HepG2 (cell line): ENCODE results near the gene HMCN1. TPM values are rescaled to one million over a fixed set of nuclear protein-coding genes. Genes with fewer than 3 reads are reported as not detected.

ENCODE experiments used
- ATAC-seq: fragments of 200-7000 bp; cut with Tn5 transposase; 3 replicates; pipeline ENCODE4 v1.9.1; 2020; ENCODE audit warnings: mild to moderate bottlenecking, moderate library complexity
- BruUV-seq: library from RNA; stranded (reverse); fragments of 400-500 nt; replicated peaks from 2 replicates; lab custom pipeline; 2021; lab: Mats Ljungman, UMichigan
- CTCF ChIA-PET: fragments of 300-600 bp; formaldehyde crosslinking; extraction: SDS; loops from one replicate; lab custom pipeline; 2021; ENCODE audit warnings: low total read pairs, inconsistent platforms, low intra/inter-chr PET ratio; lab: Yijun Ruan, JAX
- POLR2A ChIA-PET: fragments of 350-600 bp; sonication (Branson Sonifier 250); formaldehyde crosslinking; loops from one replicate; lab custom pipeline; 2020; ENCODE audit warnings: antibody characterized with exemption, inconsistent platforms; lab: Yijun Ruan, JAX
- DNase-seq: peaks from one replicate; pipeline ENCODE4 v3.0.0-alpha.2; 2015; ENCODE audit warnings: low spot score
- FAIRE-seq: peaks from 3 replicates; lab custom pipeline; 2011; peaks lifted over from hg19 to GRCh38; lab: Jason Lieb, UNC
- H2AFZ ChIP-seq: one replicate; pipeline ENCODE4 v1.6.1; 2011; ENCODE audit warnings: low read length, inconsistent platforms
- H3K27ac ChIP-seq: fragments of 300-600 bp; 3 replicates; pipeline ENCODE4 v1.8.0; 2011; ENCODE audit warnings: mixed run types, mild to moderate bottlenecking, mixed read lengths, low read length, inconsistent platforms; ENCODE audit not compliant: insufficient read depth; ENCODE audit errors: extremely low read length
- H3K27me3 ChIP-seq, 2 experiments: fragments of 200-600 bp in 1 of 2; 2 replicates in 1 of 2; 3 replicates in 1 of 2; pipeline versions ENCODE4 v1.6.0 to v1.8.0; 2011; ENCODE audit warnings: low read length in 2 of 2, mild to moderate bottlenecking in 2 of 2, moderate library complexity in 2 of 2, inconsistent platforms in 1 of 2; ENCODE audit not compliant: insufficient read depth in 2 of 2, control insufficient read depth in 1 of 2
- H3K36me3 ChIP-seq, 2 experiments: fragments of 200-600 bp in 1 of 2; replicated peaks in 1 of 2; 2 replicates in 1 of 2; 3 replicates in 1 of 2; pipeline versions ENCODE4 v1.5.1 to v1.8.0; 2011; ENCODE audit warnings: low read length in 2 of 2, inconsistent platforms in 1 of 2; ENCODE audit not compliant: insufficient read depth in 2 of 2, control insufficient read depth in 1 of 2
- H3K4me1 ChIP-seq: 2 replicates; pipeline ENCODE4 v1.5.1; 2012; ENCODE audit warnings: low read length, inconsistent platforms; ENCODE audit not compliant: insufficient read depth
- H3K4me2 ChIP-seq: 2 replicates; pipeline ENCODE4 v1.6.0; 2011; ENCODE audit warnings: low read depth, low read length, inconsistent platforms
- H3K4me3 ChIP-seq, 3 experiments: fragments of 200-600 bp in 1 of 3; sonication (generic), shearing (Covaris generic) in 1 of 3; replicated peaks in 1 of 3; 2 replicates each; pipeline ENCODE4 v1.5.1; 2011 to 2016; ENCODE audit warnings: low read length in 3 of 3, inconsistent platforms in 2 of 3, low read depth in 2 of 3, mild to moderate bottlenecking in 2 of 3, control low read depth in 1 of 3, mixed read lengths in 1 of 3; ENCODE audit not compliant: insufficient read depth in 1 of 3
- H3K79me2 ChIP-seq: one replicate; pipeline ENCODE4 v1.6.1; 2011; ENCODE audit warnings: low read length, inconsistent platforms; ENCODE audit not compliant: insufficient read depth
- H3K9ac ChIP-seq: 2 replicates; pipeline ENCODE4 v1.6.0; 2011; ENCODE audit warnings: mild to moderate bottlenecking, low read depth, low read length, inconsistent platforms; ENCODE audit not compliant: insufficient read depth
- H3K9me3 ChIP-seq: 2 replicates; pipeline ENCODE4 v1.5.1; 2012; ENCODE audit warnings: mild to moderate bottlenecking, low read length
- H4K20me1 ChIP-seq: 2 replicates; pipeline ENCODE4 v1.6.0; 2011; ENCODE audit warnings: inconsistent platforms, mild to moderate bottlenecking, low read length, moderate library complexity; ENCODE audit not compliant: insufficient read depth
- BCL3 ChIP-seq: sonication (generic); formaldehyde crosslinking; IDR thresholded peaks from 2 replicates; pipeline ENCODE4 v1.5.1; 2020; ENCODE audit warnings: mild to moderate bottlenecking, missing genetic modification reagents, moderate library complexity
- FOXK1 ChIP-seq: sonication (generic); formaldehyde crosslinking; IDR thresholded peaks from 2 replicates; pipeline ENCODE4 v1.4.0; 2020; ENCODE audit warnings: low read depth, missing genetic modification reagents, borderline replicate concordance
- HOMEZ ChIP-seq: IDR thresholded peaks from 2 replicates; pipeline ENCODE4 v1.6.1; 2016; ENCODE audit warnings: low read depth
- HOXD1 ChIP-seq: sonication (generic); formaldehyde crosslinking; IDR thresholded peaks from 2 replicates; pipeline ENCODE4 v1.5.0; 2020; ENCODE audit warnings: missing genetic modification reagents
- SCMH1 ChIP-seq: sonication (generic); formaldehyde crosslinking; IDR thresholded peaks from 2 replicates; pipeline ENCODE4 v1.9.0; 2021; ENCODE audit warnings: missing genetic modification reagents, mild to moderate bottlenecking, borderline replicate concordance
- TEAD2 ChIP-seq: sonication (generic); formaldehyde crosslinking; IDR thresholded peaks from 2 replicates; pipeline ENCODE4 v1.9.0; 2021; ENCODE audit warnings: missing genetic modification reagents
- TEF ChIP-seq: sonication (generic); formaldehyde crosslinking; IDR thresholded peaks from 2 replicates; pipeline ENCODE4 v1.5.0; 2020; ENCODE audit warnings: missing genetic modification reagents
- ZFY ChIP-seq: sonication (generic); formaldehyde crosslinking; IDR thresholded peaks from 2 replicates; pipeline ENCODE4 v1.4.0; 2020; ENCODE audit warnings: missing genetic modification reagents
- ZNF143 ChIP-seq: sonication (generic); formaldehyde crosslinking; IDR thresholded peaks from 2 replicates; pipeline ENCODE4 v1.4.0; 2020; ENCODE audit warnings: missing genetic modification reagents
- ZNF224 ChIP-seq: sonication (generic); formaldehyde crosslinking; IDR thresholded peaks from 2 replicates; pipeline ENCODE4 v1.5.0; 2020; ENCODE audit warnings: mild to moderate bottlenecking, missing genetic modification reagents
- ZNF713 ChIP-seq: sonication (generic); formaldehyde crosslinking; IDR thresholded peaks from 2 replicates; pipeline ENCODE4 v1.4.0; 2020; ENCODE audit warnings: mild to moderate bottlenecking, missing genetic modification reagents
- WGBS: methylation state at CpG from one replicate; pipeline ENCODE4 v1.1.6; 2017; ENCODE audit warnings: low lambda C conversion rate; 5-methylcytosine and 5-hydroxymethylcytosine counted together
- in situ Hi-C: cut with HindIII; loops from 2 replicates; pipeline ENCODE4 v1.10.0; 2017; ENCODE audit warnings: low pct_unique_long_range_greater_than_20kb; ENCODE audit not compliant: extremely low pct_ligation_motif_present
- intact Hi-C: fragments of 100-400 bp; cut with micrococcal nuclease; formaldehyde crosslinking; loops from one replicate; pipeline ENCODE4 v1.10.0; 2022; ENCODE audit not compliant: unreplicated experiment
- polyA plus RNA-seq, 8 experiments: library from polyadenylated mRNA; depleted of rRNA in 3 of 8; stranded (reverse) in 7 of 8; unstranded in 1 of 8; fragments of >200 nt; fragmentation: Illumina TruSeq in 4 of 8; extraction: Trizol in 4 of 8; gene quantifications; 2 replicates each; pipeline versions ENCODE4 v1.2.1 to v1.2.3, GENCODE V29; 2011 to 2016; ENCODE audit warnings: low read depth in 4 of 8, missing spikeins in 1 of 8, mixed read lengths in 1 of 8; ENCODE audit not compliant: insufficient read depth in 1 of 8
- total RNA-seq, 5 experiments: library from RNA; depleted of rRNA; stranded (reverse); fragments of >200 nt; fragmentation: Illumina TruSeq; extraction: Trizol; gene quantifications; 2 replicates each; pipeline ENCODE4 v1.2.3, GENCODE V29; 2016; ENCODE audit warnings: low read depth in 1 of 5
- TF ChIP-seq, protein P1 (sequence below): sonication (generic); formaldehyde crosslinking; IDR thresholded peaks from 2 replicates; pipeline ENCODE4 v1.4.0; 2020; ENCODE audit warnings: mild to moderate bottlenecking, missing genetic modification reagents
- TF ChIP-seq, protein P2 (sequence below): IDR thresholded peaks from 2 replicates; pipeline ENCODE4 v1.6.1; 2018; ENCODE audit warnings: missing genetic modification reagents

The HMCN1 gene
- total and polyA plus RNA-seq, 2 of the 13 experiments (the other 11 are each of a cell fraction or from before 2014, with no cell fraction given): 0.03 TPM; not detected in 1

DNA sequence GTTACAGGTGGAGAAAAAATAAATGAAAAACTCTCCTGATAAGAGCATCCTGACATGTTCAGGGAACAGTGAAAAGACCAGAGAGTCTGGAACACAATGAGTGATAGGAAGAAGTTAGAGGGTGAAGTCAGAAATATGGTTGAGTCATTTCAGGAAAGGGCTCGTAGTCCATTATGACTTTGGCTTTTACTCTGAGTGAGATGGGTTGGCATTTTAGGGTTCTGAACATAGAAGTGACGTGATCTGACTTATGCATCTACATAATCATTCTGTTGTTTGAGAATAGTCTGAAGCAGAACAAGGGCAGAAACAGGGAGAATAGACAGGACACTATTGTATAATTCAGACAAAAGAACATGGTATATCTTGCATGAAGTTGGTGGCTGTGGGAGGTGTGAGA, 5.8 kb downstream of the HMCN1 start (continued):
- no peak for TF ChIP-seq HOMEZ
- TF ChIP-seq HOXD1 (CRISPR knock-in tag): no peak

- intact Hi-C loops: no loop called here
- TF ChIP-seq ZFY (CRISPR knock-in tag) (no peak), ZNF713 (CRISPR knock-in tag) (no peak), ZNF143 (CRISPR knock-in tag) (no peak), SCMH1 (CRISPR knock-in tag) (no peak), BCL3 (CRISPR knock-in tag) (no peak), ZNF224 (no peak), FOXK1 (CRISPR knock-in tag) (no peak), TEF (CRISPR knock-in tag) (no peak), TEAD2 (CRISPR knock-in tag) (no peak)
- TF ChIP-seq, protein P1, sequence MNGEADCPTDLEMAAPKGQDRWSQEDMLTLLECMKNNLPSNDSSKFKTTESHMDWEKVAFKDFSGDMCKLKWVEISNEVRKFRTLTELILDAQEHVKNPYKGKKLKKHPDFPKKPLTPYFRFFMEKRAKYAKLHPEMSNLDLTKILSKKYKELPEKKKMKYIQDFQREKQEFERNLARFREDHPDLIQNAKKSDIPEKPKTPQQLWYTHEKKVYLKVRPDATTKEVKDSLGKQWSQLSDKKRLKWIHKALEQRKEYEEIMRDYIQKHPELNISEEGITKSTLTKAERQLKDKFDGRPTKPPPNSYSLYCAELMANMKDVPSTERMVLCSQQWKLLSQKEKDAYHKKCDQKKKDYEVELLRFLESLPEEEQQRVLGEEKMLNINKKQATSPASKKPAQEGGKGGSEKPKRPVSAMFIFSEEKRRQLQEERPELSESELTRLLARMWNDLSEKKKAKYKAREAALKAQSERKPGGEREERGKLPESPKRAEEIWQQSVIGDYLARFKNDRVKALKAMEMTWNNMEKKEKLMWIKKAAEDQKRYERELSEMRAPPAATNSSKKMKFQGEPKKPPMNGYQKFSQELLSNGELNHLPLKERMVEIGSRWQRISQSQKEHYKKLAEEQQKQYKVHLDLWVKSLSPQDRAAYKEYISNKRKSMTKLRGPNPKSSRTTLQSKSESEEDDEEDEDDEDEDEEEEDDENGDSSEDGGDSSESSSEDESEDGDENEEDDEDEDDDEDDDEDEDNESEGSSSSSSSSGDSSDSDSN: no peak
- TF ChIP-seq, protein P2, sequence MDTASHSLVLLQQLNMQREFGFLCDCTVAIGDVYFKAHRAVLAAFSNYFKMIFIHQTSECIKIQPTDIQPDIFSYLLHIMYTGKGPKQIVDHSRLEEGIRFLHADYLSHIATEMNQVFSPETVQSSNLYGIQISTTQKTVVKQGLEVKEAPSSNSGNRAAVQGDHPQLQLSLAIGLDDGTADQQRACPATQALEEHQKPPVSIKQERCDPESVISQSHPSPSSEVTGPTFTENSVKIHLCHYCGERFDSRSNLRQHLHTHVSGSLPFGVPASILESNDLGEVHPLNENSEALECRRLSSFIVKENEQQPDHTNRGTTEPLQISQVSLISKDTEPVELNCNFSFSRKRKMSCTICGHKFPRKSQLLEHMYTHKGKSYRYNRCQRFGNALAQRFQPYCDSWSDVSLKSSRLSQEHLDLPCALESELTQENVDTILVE (CRISPR knock-in tag): no peak
Measured at GRCh38 chr1:185741551-185741950, 7.4 kb downstream of the HMCN1 start.

More at GRCh38 chr1:185741551-185741950, 7.4 kb downstream of the HMCN1 start:
- Histone ChIP-seq H3K4me1 (no peaks in the 10 kb centered on the region), H2AFZ (no peak overlapping the region), H3K9ac (no peak overlapping the region), H3K4me2 (no peak overlapping the region), H3K36me3 (no peaks in the 10 kb centered on the region), H3K9me3 (0 out of 2 replicates have a peak, but pooled peaks cover 5% of the 10 kb centered on the region), H3K4me3 (no peak overlapping the region), H3K27ac (no peak overlapping the region), H3K79me2 (no peaks in the 10 kb centered on the region), H4K20me1 (no peaks in the 10 kb centered on the region), H3K27me3 (no peaks in the 10 kb centered on the region)
- DNase-seq (no peak), ATAC-seq (no peak), FAIRE-seq (no peak)
- ChIA-PET CTCF (no interaction called here), POLR2A (no interaction called here)
- WGBS: 13% methylated on average over 3 of the region's 3 CpGs
- no TSS peak for BruUV-seq
- in situ Hi-C loops: no loop called here
